ENCODE data around the gene ITGA2B.
"Not testable (repeated sequence)": the region's sequence is repeated elsewhere in the genome, so short reads cannot be mapped to it uniquely, and the experiment has no call there.

DNA sequence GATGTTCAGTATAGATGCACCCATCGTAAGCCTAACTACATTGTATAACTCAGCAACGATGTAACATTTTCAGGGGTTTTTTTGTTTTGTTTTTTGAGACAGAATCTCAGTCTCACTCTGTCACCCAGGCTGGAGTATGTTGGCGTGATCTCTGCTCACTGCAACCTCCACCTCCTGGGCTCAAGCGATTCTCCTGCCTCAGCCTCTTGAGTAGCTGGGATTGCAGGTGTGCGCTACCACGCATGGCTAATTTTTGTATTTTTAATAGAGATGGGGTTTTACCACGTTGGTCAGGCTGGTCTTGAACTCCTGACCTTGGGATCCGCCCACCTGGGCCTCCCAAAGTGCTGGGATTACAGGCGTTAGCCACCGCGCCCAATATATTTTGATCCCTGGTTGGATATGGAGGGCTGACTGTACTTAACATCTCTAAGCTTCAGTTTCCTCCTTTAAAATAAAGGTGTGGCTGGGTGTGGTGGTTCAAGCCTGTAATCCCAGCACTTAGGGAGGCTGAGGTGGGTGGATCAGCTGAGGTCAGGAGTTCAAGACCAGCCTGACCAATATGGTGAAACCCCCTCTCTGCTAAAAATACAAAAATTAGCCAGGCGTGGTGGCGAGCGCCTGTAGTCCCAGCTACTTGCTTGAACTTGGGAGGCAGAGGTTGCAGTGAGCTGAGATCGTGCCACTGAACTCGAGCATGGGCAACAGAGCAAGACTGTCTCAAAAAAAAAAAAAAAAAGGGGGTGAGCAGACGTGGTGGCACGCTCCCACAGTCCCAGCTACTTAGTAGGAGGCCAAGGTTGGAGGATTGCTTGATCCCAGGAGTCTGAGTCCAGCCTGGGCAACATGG lies 42.0 kb downstream of the ITGA2B start:
- TF ChIP-seq, protein P1, sequence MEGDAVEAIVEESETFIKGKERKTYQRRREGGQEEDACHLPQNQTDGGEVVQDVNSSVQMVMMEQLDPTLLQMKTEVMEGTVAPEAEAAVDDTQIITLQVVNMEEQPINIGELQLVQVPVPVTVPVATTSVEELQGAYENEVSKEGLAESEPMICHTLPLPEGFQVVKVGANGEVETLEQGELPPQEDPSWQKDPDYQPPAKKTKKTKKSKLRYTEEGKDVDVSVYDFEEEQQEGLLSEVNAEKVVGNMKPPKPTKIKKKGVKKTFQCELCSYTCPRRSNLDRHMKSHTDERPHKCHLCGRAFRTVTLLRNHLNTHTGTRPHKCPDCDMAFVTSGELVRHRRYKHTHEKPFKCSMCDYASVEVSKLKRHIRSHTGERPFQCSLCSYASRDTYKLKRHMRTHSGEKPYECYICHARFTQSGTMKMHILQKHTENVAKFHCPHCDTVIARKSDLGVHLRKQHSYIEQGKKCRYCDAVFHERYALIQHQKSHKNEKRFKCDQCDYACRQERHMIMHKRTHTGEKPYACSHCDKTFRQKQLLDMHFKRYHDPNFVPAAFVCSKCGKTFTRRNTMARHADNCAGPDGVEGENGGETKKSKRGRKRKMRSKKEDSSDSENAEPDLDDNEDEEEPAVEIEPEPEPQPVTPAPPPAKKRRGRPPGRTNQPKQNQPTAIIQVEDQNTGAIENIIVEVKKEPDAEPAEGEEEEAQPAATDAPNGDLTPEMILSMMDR (IDR thresholded peaks at IDR 0.05) = not testable (repeated sequence)
- not testable (repeated sequence) for TF ChIP-seq POLR2A (IDR thresholded peaks at IDR 0.05)
